ENCODE results near the gene MAP3K4.

MAP3K4 gene

DNA sequence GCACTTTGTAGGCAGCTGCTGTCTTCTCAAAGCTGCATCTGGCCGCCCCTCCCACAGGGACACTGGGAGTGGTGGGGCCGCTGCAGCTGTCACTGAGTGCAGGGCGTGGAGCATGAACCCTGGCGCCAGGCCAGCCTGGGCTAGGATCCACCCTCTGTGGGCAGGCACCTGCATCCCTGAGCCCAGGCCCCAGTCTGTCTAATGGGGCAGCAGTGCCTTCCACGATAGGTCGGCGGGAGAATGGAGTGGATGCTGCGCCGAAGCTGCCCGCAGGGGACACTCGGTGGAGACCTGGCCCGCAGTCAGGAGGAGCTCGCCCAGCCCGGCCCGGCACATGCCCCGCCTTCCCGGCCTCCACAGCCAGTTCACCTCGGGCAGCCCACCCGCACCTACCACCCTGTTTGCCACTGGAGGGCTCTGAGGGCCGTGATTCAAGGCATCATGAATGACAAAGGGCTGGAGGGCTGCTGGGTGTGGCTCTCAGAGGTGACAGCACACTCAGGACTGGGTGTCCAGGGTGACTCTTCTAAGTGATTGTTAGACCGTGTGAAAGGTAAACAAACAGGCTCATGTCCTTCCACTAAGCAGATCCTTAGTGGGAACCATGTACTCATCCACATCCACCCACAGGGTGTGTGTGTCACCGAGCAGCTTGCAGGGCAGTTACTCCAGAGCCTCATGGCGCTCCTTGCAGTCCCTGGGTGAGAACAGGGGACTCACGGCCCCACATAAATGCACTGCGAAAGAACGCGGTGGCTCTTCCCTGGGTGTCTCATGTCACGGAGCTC, 148.4 kb downstream of the MAP3K4 start:
- no peak for DNase-seq (ENCODE audit: low read depth in 2 of 2)

DNA sequence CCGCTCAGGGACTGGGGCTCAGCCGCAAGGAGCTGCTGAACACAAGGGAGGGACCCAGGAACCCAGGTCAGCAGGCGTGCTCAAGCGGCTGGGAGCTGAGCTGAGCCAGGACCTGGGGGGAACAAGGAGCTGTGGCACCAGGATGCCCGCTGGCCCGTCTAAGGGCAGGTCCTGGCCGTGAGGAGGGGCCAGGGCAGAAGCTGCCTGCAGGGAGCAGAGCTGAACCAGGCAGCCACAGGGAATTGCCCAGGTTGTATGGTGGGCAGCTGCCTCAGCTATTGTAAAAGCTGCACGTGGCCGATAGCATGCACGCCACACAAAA, 148.9 kb downstream of the MAP3K4 start:
- no peak for DNase-seq (ENCODE audit: low read depth in 2 of 2)

DNA sequence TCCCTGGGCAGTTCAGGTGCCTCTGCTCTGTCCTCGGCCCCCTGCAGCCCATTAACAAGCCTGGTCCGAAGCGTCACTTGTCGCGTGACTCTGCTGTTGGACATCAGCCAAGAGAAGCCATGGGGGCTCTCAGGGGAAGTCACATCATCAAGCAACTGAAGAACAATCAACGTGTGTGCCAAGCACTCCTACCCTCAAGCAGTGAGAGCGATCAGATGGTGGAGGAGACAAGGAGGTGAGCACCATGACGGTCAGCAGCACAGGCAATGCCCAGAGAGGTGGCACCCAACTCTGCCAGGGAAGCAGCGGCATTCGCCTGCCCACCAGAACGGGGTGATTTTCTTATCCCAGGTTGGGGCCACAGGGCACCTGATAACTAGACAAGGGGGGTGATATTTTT, 149.6 kb downstream of the MAP3K4 start:
- no peak for DNase-seq (ENCODE audit: low read depth in 2 of 2)

GRCh38 chr6:161142957-161143296, 151.4 kb downstream of the MAP3K4 start:
- DNase-seq (ENCODE audit: low read depth in 2 of 2): no peak

GRCh38 chr6:161143663-161144430, 152.3 kb downstream of the MAP3K4 start:
- DNase-seq (ENCODE audit: low read depth in 2 of 2): no peak

GRCh38 chr6:161150136-161150535, 158.6 kb downstream of the MAP3K4 start:
- no peak for DNase-seq (ENCODE audit: low read depth in 2 of 2)

- DNase-seq (ENCODE audit: low read depth in 2 of 2): no peak
Measured at GRCh38 chr6:161150566-161150965, 159.0 kb downstream of the MAP3K4 start.

DNA sequence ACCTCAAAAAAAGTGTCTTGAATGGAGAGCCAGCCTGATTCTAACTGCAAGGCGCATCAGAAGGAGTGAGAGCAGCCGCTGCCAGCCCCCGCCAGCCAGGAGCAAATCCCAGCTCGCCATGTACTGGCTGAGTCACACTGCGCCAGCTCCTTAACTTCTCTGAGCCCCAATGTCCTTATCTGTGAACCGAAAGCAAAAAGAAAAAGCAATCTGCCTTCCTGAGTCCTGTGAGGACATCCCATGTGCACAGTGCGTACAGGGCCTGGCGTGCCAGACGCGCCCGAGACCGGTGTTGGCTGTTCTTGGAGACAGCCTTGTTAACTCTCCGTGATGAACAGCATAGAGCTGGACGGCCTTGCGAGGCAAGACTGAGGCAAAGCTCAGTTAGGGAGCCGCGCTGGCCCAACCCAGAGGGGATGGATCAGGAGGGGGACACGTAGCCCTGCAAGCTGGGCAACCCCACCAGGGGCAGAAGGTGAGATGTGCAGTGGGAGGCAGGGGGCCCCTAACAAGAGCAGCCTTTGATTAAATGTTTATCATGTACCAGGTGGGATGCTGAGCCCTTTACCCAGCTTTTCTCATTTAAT, 159.6 kb downstream of the MAP3K4 start:
- no peak for DNase-seq (ENCODE audit: low read depth in 2 of 2)

GRCh38 chr6:161151660-161152526, 160.3 kb downstream of the MAP3K4 start:
- no peak for DNase-seq (ENCODE audit: low read depth in 2 of 2)

- DNase-seq (ENCODE audit: low read depth in 2 of 2): no peak
Measured at GRCh38 chr6:161152527-161152862, 160.9 kb downstream of the MAP3K4 start.

- no peak for DNase-seq (ENCODE audit: low read depth in 2 of 2)
Measured at GRCh38 chr6:161152907-161153662, 161.5 kb downstream of the MAP3K4 start.

DNA sequence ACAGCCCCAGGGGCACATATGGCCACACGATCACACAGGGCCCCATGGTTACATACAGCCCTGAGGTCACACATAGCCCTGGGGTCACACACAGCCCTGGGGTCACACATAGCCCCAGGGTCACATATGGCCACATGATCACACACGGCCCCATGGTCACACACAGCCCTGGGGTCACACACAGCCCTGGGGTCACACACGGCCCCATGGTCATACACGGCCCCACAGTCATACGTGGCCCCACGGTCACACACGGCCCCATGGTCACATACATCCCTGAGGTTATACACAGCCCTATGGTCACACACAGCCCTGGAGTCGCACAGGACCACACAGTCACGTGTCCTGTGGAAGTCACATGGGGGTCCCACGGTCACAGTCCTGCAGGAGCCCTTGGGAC, 162.2 kb downstream of the MAP3K4 start:
- no peak for DNase-seq (ENCODE audit: low read depth in 2 of 2)

- no peak for DNase-seq (ENCODE audit: low read depth in 2 of 2)
Measured at GRCh38 chr6:161154796-161155335, 163.3 kb downstream of the MAP3K4 start.

DNA sequence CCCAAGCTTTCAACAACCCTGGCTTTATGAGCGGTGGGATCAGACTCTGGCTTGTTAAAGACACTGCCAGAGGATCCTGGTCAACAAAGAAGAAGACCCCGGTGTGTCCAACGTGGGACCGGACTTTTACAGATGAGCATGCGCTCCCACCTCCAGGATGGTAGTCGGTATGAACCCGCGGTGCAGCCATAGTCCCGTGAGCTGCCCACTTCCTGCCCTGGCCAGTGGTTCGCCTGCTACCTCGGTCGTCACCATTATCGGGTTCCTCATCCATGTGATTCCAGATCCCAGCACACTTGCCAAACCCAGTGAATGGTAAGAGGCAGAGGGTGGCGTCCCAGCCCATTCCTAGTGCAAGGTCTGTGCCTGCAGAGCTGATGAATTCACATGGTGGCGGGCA, 169.6 kb downstream of the MAP3K4 start:
- DNase-seq (ENCODE audit: low read depth in 2 of 2): no peak

DNA sequence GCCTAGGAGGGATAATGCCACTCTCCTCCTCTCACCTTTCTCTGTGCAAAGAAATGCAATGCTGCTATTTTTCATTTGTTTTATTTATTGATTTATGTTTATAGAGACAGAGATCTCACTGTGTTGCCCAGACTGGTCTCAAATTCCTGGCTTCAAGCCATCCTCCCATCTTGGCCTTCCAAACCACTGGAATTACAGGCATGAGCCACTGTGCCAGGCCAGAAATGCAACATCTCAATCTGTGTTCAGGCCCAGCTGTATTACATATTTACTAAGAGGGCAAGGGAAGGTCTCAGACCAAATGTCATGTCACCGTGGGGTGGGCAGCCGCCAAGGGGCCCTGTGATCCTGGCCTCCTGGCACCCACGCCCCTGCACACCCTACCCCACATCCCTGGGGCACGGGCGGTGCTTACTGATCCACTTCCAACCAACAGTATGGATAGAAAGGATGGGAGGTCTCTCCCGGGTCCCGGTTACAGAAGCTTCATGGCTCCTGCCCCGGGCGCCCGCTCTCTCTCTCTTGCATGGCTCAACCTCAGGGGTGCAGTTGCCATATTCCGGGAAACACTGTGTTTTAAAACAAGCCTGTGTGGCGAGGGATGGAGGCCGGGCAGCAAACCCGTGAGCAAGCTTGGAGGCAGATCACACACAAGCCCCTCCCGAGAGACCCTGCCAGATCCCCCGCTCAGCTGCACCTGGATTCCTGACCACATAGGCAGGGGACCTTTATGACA, 170.5 kb downstream of the MAP3K4 start:
- DNase-seq (ENCODE audit: low read depth in 2 of 2): no peak

DNA sequence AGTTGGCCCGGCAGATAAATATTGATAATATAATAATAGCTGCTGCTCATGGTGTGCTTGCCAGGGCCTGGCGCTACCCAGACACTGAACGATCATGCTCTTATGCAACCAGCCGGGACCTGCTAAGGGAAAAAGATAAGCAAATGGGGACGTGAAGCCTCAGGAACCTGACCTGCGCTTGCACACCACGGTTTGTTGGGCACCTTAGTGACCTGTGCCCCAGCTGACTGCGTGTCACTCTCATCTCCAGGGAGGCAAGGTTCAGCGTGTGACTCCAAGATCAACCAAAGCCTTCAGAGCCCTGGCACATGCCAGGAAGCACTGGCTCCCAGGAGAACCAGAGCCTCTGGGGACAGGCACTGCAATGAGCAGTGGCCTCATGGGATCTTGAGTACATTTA, 171.2 kb downstream of the MAP3K4 start:
- DNase-seq (ENCODE audit: low read depth in 2 of 2): no peak

- no peak for DNase-seq (ENCODE audit: low read depth in 2 of 2)
Measured at GRCh38 chr6:161163466-161164181, 172.1 kb downstream of the MAP3K4 start.

GRCh38 chr6:161164182-161164625, 172.6 kb downstream of the MAP3K4 start:
- no peak for DNase-seq (ENCODE audit: low read depth in 2 of 2)

GRCh38 chr6:161166176-161166575, 174.6 kb downstream of the MAP3K4 start:
- no peak for DNase-seq (ENCODE audit: low read depth in 2 of 2)

- no peak for DNase-seq (ENCODE audit: low read depth in 2 of 2)
Measured at GRCh38 chr6:161166677-161167076, 175.1 kb downstream of the MAP3K4 start.
